SK-N-MC (cell line): ENCODE measurements around the gene MMEL1.

Experiments
- EZH2 ChIP-seq: fragments of 200-600 bp; sonication (generic); IDR thresholded peaks from one replicate; pipeline ENCODE4 v1.6.1; 2017; ENCODE audit warnings: antibody characterized with exemption
- FOXP2 ChIP-seq: optimal IDR thresholded peaks from 2 replicates; pipeline ENCODE3; 2011; ENCODE audit warnings: mild to moderate bottlenecking, moderate library complexity; ENCODE audit not compliant: insufficient read depth; ENCODE audit errors: extremely low read length, control extremely low read depth
- POLR2AphosphoS5 ChIP-seq: IDR thresholded peaks from 2 replicates; pipeline ENCODE4 v1.6.1; 2012; ENCODE audit warnings: mild to moderate bottlenecking, low read depth, low read length, borderline replicate concordance

DNA sequence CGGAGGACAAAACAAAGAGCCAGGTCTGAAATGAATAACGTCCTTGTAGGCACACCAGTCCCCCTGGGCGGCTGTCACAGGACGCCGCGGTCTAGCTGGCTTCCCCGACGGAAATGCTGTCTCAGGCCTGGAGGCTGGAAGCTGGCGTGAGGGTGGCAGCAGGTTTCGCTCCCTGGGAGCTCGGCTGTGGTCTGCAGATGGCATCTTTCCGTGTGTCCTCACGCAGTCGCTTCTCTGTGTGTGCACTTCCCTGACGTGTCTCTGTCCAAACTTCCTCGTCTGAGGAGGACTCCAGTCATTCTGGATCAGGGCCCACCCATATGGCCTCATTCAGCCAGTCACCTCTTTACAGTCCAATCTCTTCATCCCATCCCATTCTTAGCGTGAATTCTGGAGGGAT is 62.5 kb downstream of the MMEL1 start:
- no peak for TF ChIP-seq EZH2
- no peak for TF ChIP-seq POLR2AphosphoS5
- TF ChIP-seq FOXP2: no peak
